HEK293 (cell line): ENCODE results near the gene RPAP3.

Experiments
- CTCF ChIA-PET: fragments of 350-600 bp; formaldehyde crosslinking; extraction: SDS; loops from one replicate; lab custom pipeline; 2021; ENCODE audit warnings: antibody characterized with exemption; lab: Yijun Ruan, JAX
- POLR2A ChIA-PET: fragments of 300-600 bp; formaldehyde crosslinking; extraction: SDS; loops from one replicate; lab custom pipeline; 2020; ENCODE audit warnings: antibody characterized with exemption, inconsistent platforms; lab: Yijun Ruan, JAX
- H3K27ac ChIP-seq: fragments of 200-500 bp; sonication (Bioruptor generic); 2 replicates; pipeline ENCODE4 v1.5.1; 2014; ENCODE audit warnings: low read depth, low read length, control low read depth, inconsistent platforms; ENCODE audit errors: extremely low read depth
- H3K36me3 ChIP-seq, 2 experiments: fragments of 200-500 bp in 1 of 2; sonication (Bioruptor generic) in 1 of 2; 1 replicate in 1 of 2; 2 replicates in 1 of 2; pipeline ENCODE4 v1.5.1; 2014 to 2017; ENCODE audit warnings: inconsistent platforms in 2 of 2, low read length in 2 of 2; ENCODE audit not compliant: control insufficient read depth in 2 of 2, insufficient read depth in 1 of 2
- H3K4me1 ChIP-seq: fragments of 200-500 bp; sonication (Bioruptor generic); 2 replicates; pipeline ENCODE4 v1.5.1; 2014; ENCODE audit warnings: mild to moderate bottlenecking, low read length, inconsistent platforms; ENCODE audit not compliant: control insufficient read depth, insufficient read depth
- H3K4me3 ChIP-seq: 2 replicates; pipeline ENCODE4 v1.5.1; 2011; ENCODE audit warnings: low read depth, mild to moderate bottlenecking, control low read depth, low read length, moderate library complexity
- H3K9me3 ChIP-seq: fragments of 200-500 bp; sonication (Bioruptor generic); 2 replicates; pipeline ENCODE4 v1.5.1; 2014; ENCODE audit warnings: low read depth, low read length, inconsistent platforms; ENCODE audit not compliant: control insufficient read depth, insufficient read depth
- EGR2 ChIP-seq: fragments of 450-650 bp; formaldehyde crosslinking; IDR thresholded peaks from 2 replicates; pipeline ENCODE4 v1.5.1; 2016; ENCODE audit warnings: low read depth, missing biosample characterization, missing genetic modification characterization
- GFI1B ChIP-seq: fragments of 450-650 bp; formaldehyde crosslinking; IDR thresholded peaks from 2 replicates; pipeline ENCODE4 v1.5.1; 2016; ENCODE audit warnings: missing biosample characterization, missing genetic modification characterization
- HIC1 ChIP-seq: fragments of 450-650 bp; formaldehyde crosslinking; IDR thresholded peaks from 2 replicates; pipeline ENCODE4 v1.5.1; 2016; ENCODE audit warnings: missing biosample characterization, missing genetic modification characterization
- MYNN ChIP-seq: fragments of 450-650 bp; formaldehyde crosslinking; IDR thresholded peaks from 2 replicates; pipeline ENCODE4 v1.5.1; 2016; ENCODE audit warnings: missing biosample characterization, missing genetic modification characterization, borderline replicate concordance
- MZF1 ChIP-seq: fragments of 450-650 bp; formaldehyde crosslinking; IDR thresholded peaks from 2 replicates; pipeline ENCODE4 v1.5.1; 2017; ENCODE audit warnings: missing biosample characterization, missing genetic modification characterization, borderline replicate concordance
- OVOL3 ChIP-seq: fragments of 450-650 bp; formaldehyde crosslinking; IDR thresholded peaks from 2 replicates; pipeline ENCODE4 v1.5.1; 2016; ENCODE audit warnings: missing biosample characterization, missing genetic modification characterization
- SCRT1 ChIP-seq: fragments of 450-650 bp; formaldehyde crosslinking; IDR thresholded peaks from 2 replicates; pipeline ENCODE4 v1.5.1; 2016; ENCODE audit warnings: missing biosample characterization, missing genetic modification characterization, borderline replicate concordance
- ZEB2 ChIP-seq: fragments of 450-650 bp; formaldehyde crosslinking; IDR thresholded peaks from 2 replicates; pipeline ENCODE4 v1.5.1; 2016; ENCODE audit warnings: missing biosample characterization, missing genetic modification characterization
- ZNF133 ChIP-seq: fragments of 450-650 bp; formaldehyde crosslinking; IDR thresholded peaks from 2 replicates; pipeline ENCODE4 v1.5.1; 2016; ENCODE audit warnings: missing biosample characterization, missing genetic modification characterization
- ZNF202 ChIP-seq: fragments of 450-650 bp; formaldehyde crosslinking; IDR thresholded peaks from 2 replicates; pipeline ENCODE4 v1.5.1; 2016; ENCODE audit warnings: missing biosample characterization, missing genetic modification characterization, borderline replicate concordance
- ZNF26 ChIP-seq: fragments of 450-650 bp; formaldehyde crosslinking; IDR thresholded peaks from 2 replicates; pipeline ENCODE4 v1.5.1; 2016; ENCODE audit warnings: missing biosample characterization, missing genetic modification characterization
- ZNF324 ChIP-seq: fragments of 450-650 bp; formaldehyde crosslinking; IDR thresholded peaks from 2 replicates; pipeline ENCODE4 v1.5.1; 2016; ENCODE audit warnings: missing biosample characterization, missing genetic modification characterization
- ZNF398 ChIP-seq: fragments of 450-650 bp; formaldehyde crosslinking; IDR thresholded peaks from 2 replicates; pipeline ENCODE4 v1.5.1; 2017; ENCODE audit warnings: missing biosample characterization, missing genetic modification characterization
- ZNF513 ChIP-seq: fragments of 450-650 bp; IDR thresholded peaks from 2 replicates; pipeline ENCODE4 v1.5.1; 2018; ENCODE audit warnings: missing biosample characterization, missing genetic modification characterization
- ZNF555 ChIP-seq: fragments of 450-650 bp; formaldehyde crosslinking; conservative IDR thresholded peaks from 2 replicates; pipeline ENCODE4 v1.5.1; 2017; ENCODE audit warnings: missing biosample characterization, mild to moderate bottlenecking, missing genetic modification characterization, inconsistent platforms
- ZNF639 ChIP-seq: fragments of 450-650 bp; formaldehyde crosslinking; IDR thresholded peaks from 2 replicates; pipeline ENCODE4 v1.5.1; 2016; ENCODE audit warnings: missing biosample characterization, missing genetic modification characterization
- ZNF664 ChIP-seq: fragments of 450-650 bp; formaldehyde crosslinking; IDR thresholded peaks from 2 replicates; pipeline ENCODE4 v1.5.1; 2016; ENCODE audit warnings: missing biosample characterization, missing genetic modification characterization
- ZNF76 ChIP-seq: fragments of 450-650 bp; formaldehyde crosslinking; IDR thresholded peaks from 2 replicates; pipeline ENCODE4; 2016; ENCODE audit warnings: low read depth, missing biosample characterization, missing genetic modification characterization, borderline replicate concordance

RPAP3 gene

GRCh38 chr12:47725091-47725772 lies 19.4 kb upstream of the RPAP3 start, which contains the start of gene ENDOU:
Gene ENDOU (minus strand): TSS chr12:47725490. CDS start chr12:47725413, 77 bp downstream.
- CTCF ChIA-PET, result interaction anchor here (0.6 to 22.5 kb wide), 9 partner anchors 9 to 432 kb away, joined by 3 to 353 read pairs (median 5); partner anchors contain the start of gene ASB8
- TF ChIP-seq ZEB2 (no peak), ZNF664 (no peak), GFI1B (no peak), ZNF398 (tag by site-specific recombination) (no peak), MYNN (tag by site-specific recombination) (no peak), MZF1 (tag by site-specific recombination) (no peak), ZNF26 (no peak), HIC1 (tag by site-specific recombination) (no peak), ZNF76 (tag by site-specific recombination) (no peak), ZNF555 (tag by site-specific recombination) (no peak), ZNF202 (no peak), SCRT1 (tag by site-specific recombination) (no peak), ZNF324 (tag by site-specific recombination) (no peak), ZNF639 (tag by site-specific recombination) (no peak), ZNF133 (tag by site-specific recombination) (no peak), OVOL3 (tag by site-specific recombination) (no peak), ZNF513 (tag by site-specific recombination) (no peak), EGR2 (tag by site-specific recombination) (no peak)
- TF ChIP-seq, all 188 proteins: peak for 0
- H3K4me1 ChIP-seq, result no peaks in the 10 kb centered on the region
- H3K9me3 ChIP-seq, result no peaks in the 10 kb centered on the region
- H3K36me3 ChIP-seq, result no peaks in the 10 kb centered on the region
- POLR2A ChIA-PET, result interaction anchor here (0.6 kb wide), 1 partner anchor 12 kb away, joined by 3 read pairs; no protein-coding TSS in a partner anchor
- H3K4me3 ChIP-seq, result no peak within 1 kb of the TSS
- no peak within 1 kb of the TSS for H3K27ac ChIP-seq
